Loucy (cell line): ENCODE results near the gene TMEM59.

Experiments used
- CTCF ChIP-seq: fragments of 200-600 bp; sonication (generic); conservative IDR thresholded peaks from 2 replicates; pipeline ENCODE4 v1.5.1; 2014; ENCODE audit warnings: mild to moderate bottlenecking, antibody characterized with exemption, low read length
- EZH2phosphoT487 ChIP-seq: fragments of 200-600 bp; IDR thresholded peaks from 2 replicates; pipeline ENCODE4 v1.6.1; 2018; ENCODE audit warnings: antibody characterized with exemption, mild to moderate bottlenecking, moderate library complexity, borderline replicate concordance

GRCh38 chr1:54070171-54070837 lies 17.3 kb upstream of the TMEM59 start:
- TF ChIP-seq CTCF = peak; percentile 100
- no peak for TF ChIP-seq EZH2phosphoT487
